Thoracic aorta (tissue), 2 donors: ENCODE measurements around the gene CALML3. TPM values are rescaled to one million over a fixed set of nuclear protein-coding genes. Genes with fewer than 3 reads are reported as not detected.

ENCODE experiments used
- ATAC-seq: fragments of 150-250 bp; one replicate; pipeline ENCODE4 v1.8.0; 2017; ENCODE audit warnings: low read depth; ENCODE audit not compliant: insufficient number of reproducible peaks, low FRiP score
- DNase-seq: peaks from one replicate; pipeline ENCODE4 v3.0.0-alpha.2; 2020; ENCODE audit warnings: low spot score
- H3K27ac ChIP-seq, 2 donors: fragments of 200-600 bp; sonication (generic); 1 replicate in 1 of 2; 2 replicates in 1 of 2; pipeline ENCODE4 v1.5.1; 2016; ENCODE audit warnings: mild to moderate bottlenecking in 2 of 2, moderate library complexity in 2 of 2
- H3K27me3 ChIP-seq: fragments of 200-600 bp; sonication (generic); replicated peaks from 2 replicates; pipeline ENCODE4 v1.6.0; 2016; ENCODE audit warnings: mild to moderate bottlenecking; ENCODE audit not compliant: insufficient read depth
- H3K36me3 ChIP-seq: fragments of 200-600 bp; sonication (generic); one replicate; pipeline ENCODE4 v1.5.1; 2016
- H3K4me1 ChIP-seq, 2 donors: fragments of 200-600 bp; sonication (generic); 1 replicate in 1 of 2; 2 replicates in 1 of 2; pipeline versions ENCODE4 v1.5.1 to v1.6.0; 2016; ENCODE audit warnings: low read depth in 2 of 2, mild to moderate bottlenecking in 1 of 2; ENCODE audit not compliant: control insufficient read depth in 1 of 2
- H3K4me3 ChIP-seq: fragments of 200-600 bp; sonication (generic); 2 replicates; pipeline ENCODE4 v1.5.1; 2016; ENCODE audit warnings: mild to moderate bottlenecking
- H3K9me3 ChIP-seq: fragments of 200-600 bp; sonication (generic); 2 replicates; pipeline ENCODE4 v1.5.1; 2016
- total RNA-seq, 2 donors: library from RNA; depleted of rRNA; stranded (reverse); fragments of >200 nt; gene quantifications; one replicate each; pipeline versions ENCODE4 v1.1.0 to v1.2.3, GENCODE V29; 2016
- TF ChIP-seq, protein P1 (sequence below): fragments of 200-600 bp; sonication (generic); IDR thresholded peaks from one replicate; pipeline ENCODE4 v1.5.1; 2019; ENCODE audit warnings: antibody characterized with exemption

The CALML3 gene
- total RNA-seq, 2 donors from 2014 or later: not detected

GRCh38 chr10:5506751-5507648, 17.8 kb upstream of the CALML3 start:
- Histone ChIP-seq H3K4me3 (no peak overlapping the region), H3K9me3 (no peaks in the 10 kb centered on the region), H3K27me3 (no peaks in the 10 kb centered on the region), H3K4me1 (peaks cover 0 to 7% of the 10 kb centered on the region in 2 donors), H3K36me3 (no peaks in the 10 kb centered on the region), H3K27ac (no peak overlapping the region)
- TF ChIP-seq, protein P1, sequence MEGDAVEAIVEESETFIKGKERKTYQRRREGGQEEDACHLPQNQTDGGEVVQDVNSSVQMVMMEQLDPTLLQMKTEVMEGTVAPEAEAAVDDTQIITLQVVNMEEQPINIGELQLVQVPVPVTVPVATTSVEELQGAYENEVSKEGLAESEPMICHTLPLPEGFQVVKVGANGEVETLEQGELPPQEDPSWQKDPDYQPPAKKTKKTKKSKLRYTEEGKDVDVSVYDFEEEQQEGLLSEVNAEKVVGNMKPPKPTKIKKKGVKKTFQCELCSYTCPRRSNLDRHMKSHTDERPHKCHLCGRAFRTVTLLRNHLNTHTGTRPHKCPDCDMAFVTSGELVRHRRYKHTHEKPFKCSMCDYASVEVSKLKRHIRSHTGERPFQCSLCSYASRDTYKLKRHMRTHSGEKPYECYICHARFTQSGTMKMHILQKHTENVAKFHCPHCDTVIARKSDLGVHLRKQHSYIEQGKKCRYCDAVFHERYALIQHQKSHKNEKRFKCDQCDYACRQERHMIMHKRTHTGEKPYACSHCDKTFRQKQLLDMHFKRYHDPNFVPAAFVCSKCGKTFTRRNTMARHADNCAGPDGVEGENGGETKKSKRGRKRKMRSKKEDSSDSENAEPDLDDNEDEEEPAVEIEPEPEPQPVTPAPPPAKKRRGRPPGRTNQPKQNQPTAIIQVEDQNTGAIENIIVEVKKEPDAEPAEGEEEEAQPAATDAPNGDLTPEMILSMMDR: no peak
- ATAC-seq: no peak
- DNase-seq: no peak

DNA sequence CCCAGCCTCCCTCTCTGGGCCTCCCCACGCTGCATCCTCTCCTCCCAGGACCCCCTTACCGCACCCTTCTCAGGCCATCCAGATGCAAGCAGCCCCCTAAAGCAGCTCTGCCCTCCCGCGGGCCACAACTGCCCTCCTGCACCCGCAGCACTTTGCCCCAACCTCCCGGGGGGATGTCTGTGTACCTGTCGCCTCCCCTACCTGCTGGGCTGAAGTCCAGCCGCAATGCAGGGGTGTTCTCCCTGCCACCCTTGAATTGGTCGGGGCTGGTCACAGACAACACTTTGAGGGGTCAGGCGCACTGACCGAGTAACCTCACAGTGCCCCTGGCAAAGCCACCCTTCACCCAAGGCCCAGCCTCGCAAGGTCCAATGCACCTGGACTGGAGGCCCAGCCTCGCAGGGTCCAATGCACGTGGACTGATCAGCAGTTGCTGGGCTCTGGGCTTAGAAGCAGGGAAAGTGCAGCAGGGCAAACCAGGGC, 17.1 kb upstream of the CALML3 start:
- no peaks in the 10 kb centered on the region for H3K27me3 ChIP-seq
- TF ChIP-seq, protein P1: no peak
- H3K27ac ChIP-seq: no peak overlapping the region
- no peak for DNase-seq
- H3K4me3 ChIP-seq: no peak overlapping the region
- peaks cover 0 to 7% of the 10 kb centered on the region in 2 donors for H3K4me1 ChIP-seq
- no peak for ATAC-seq
- H3K36me3 ChIP-seq: no peaks in the 10 kb centered on the region
- no peaks in the 10 kb centered on the region for H3K9me3 ChIP-seq

- no peaks in the 10 kb centered on the region for H3K9me3 ChIP-seq
- no peak overlapping the region for H3K4me3 ChIP-seq
- no peak for ATAC-seq
- peaks cover 0 to 7% of the 10 kb centered on the region in 2 donors for H3K4me1 ChIP-seq
- DNase-seq: no peak
- H3K27me3 ChIP-seq: no peaks in the 10 kb centered on the region
- TF ChIP-seq, protein P1: no peak
- no peak overlapping the region for H3K27ac ChIP-seq
- H3K36me3 ChIP-seq: no peaks in the 10 kb centered on the region
Observed at GRCh38 chr10:5508161-5508604, 16.6 kb upstream of the CALML3 start.

- TF ChIP-seq, protein P1: no peak
- Histone ChIP-seq H3K27me3 (no peaks in the 10 kb centered on the region), H3K36me3 (no peaks in the 10 kb centered on the region), H3K27ac (no peak overlapping the region), H3K9me3 (no peaks in the 10 kb centered on the region), H3K4me3 (no peak overlapping the region), H3K4me1 (peaks cover 0 to 7% of the 10 kb centered on the region in 2 donors)
- DNase-seq: no peak
- no peak for ATAC-seq
Observed at GRCh38 chr10:5508786-5509185, 16.0 kb upstream of the CALML3 start.

- Histone ChIP-seq H3K4me3 (no peak overlapping the region), H3K9me3 (no peaks in the 10 kb centered on the region), H3K36me3 (no peaks in the 10 kb centered on the region), H3K27me3 (no peaks in the 10 kb centered on the region), H3K4me1 (peaks cover 0 to 7% of the 10 kb centered on the region in 2 donors), H3K27ac (no peak overlapping the region)
- TF ChIP-seq, protein P1: no peak
- DNase-seq: no peak
- no peak for ATAC-seq
Observed at GRCh38 chr10:5509236-5509635, 15.5 kb upstream of the CALML3 start.
